GM21367 (cell line): ENCODE measurements around the gene CHN2.

Source experiments
- ATAC-seq: cut with Tn5 transposase; IDR thresholded peaks from one replicate; pipeline ENCODE4 v1.9.1; 2021; ENCODE audit not compliant: unreplicated experiment

Gene CHN2

GRCh38 chr7:29217113-29217512 is 22.5 kb downstream of the CHN2 start:
- no peak for ATAC-seq

GRCh38 chr7:29224726-29225125 is 30.2 kb downstream of the CHN2 start:
- ATAC-seq = no peak

DNA sequence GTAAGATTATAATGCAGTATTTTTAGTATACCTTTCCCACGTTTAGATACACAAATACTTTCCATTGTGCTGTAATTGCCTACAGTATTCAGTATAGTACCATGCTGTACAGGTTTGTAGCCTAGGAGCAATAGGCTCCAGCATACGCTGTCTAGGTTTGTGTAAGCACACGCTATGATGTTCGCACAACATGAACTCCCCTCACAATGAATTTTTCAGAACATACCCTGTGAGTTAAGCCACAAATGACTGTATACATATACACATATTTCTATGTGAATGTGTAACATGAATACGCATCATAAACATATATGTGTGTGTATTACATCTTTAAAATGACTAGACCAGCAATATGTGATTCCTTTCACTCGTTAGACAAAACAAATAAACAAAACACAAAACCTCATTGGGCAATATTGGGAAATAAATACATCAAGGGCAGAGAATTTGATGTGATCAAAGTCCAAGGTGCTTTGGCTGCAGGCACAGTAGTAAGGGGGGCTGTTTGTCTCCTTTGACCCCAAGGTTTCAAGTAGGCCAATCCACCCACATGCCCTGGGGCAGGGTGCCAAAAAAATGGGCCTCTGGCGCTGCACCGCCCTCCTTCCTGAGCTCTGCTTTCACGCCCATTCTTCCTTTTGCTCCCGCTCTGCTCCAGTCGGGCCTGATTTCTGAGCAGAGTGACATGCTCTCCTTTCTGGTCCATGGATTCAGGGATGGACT is 33.9 kb downstream of the CHN2 start:
- no peak for ATAC-seq

DNA sequence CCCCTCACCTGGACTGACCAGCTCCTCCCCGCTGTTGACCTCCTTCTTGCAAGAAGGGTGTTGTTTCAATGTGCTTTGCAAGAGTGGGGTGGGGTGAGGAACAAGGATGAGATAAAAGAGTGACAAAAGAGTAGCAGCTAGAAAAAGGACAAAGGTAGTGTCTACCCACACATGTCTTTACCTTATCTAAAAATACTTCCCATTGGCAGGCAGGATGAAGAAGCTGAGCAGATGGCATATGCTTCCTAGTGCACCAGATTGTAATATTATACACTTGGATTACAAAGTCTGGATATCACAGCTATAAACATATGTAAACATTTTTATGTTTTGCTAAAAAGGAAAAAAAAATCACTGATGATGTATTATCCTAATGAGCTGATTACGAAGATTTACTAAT is 34.5 kb downstream of the CHN2 start:
- ATAC-seq = no peak

DNA sequence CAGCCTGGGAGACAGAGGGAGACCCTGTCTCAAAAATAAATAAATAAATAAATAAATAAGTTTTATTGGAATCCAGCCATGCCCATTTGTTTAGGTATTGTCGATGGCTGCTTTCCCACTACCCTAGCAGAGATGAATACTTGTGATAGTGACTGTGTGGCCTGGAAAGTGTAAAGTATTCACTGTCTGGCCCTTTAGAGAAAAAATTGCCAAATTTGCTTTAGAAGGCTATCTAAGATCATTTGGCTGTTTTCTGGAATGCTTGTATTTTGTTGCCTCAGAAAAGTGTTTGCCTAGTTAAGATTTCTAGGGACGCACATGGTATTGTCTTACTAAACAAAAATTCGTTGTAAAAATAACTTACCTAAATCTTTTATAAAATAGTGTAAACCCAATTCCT is 35.4 kb downstream of the CHN2 start:
- ATAC-seq = no peak

- no peak for ATAC-seq
Measured at GRCh38 chr7:29230871-29231345, 36.3 kb downstream of the CHN2 start.

GRCh38 chr7:29231671-29232232 is 37.2 kb downstream of the CHN2 start:
- ATAC-seq = no peak

DNA sequence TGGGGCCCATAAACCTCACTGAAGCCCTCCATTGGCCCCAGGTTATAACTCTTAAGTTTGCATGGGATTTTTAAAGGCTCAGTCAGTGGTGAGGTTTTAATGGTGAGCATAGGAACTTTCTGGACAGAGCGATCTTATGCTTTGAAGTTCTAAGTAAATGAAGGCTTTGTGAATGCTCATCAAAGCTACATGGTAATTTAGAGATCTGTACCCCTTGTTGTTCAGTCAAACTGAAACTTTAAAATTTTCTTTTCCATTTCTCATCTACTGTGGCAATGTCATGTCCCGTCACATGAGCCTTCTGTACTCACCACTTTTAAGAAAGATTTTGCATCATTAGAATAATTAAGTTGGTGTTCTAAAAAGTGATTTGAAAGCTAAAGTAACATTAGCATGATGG is 39.9 kb downstream of the CHN2 start:
- no peak for ATAC-seq

- no peak for ATAC-seq
Measured at GRCh38 chr7:29236071-29236580, 41.6 kb downstream of the CHN2 start.

DNA sequence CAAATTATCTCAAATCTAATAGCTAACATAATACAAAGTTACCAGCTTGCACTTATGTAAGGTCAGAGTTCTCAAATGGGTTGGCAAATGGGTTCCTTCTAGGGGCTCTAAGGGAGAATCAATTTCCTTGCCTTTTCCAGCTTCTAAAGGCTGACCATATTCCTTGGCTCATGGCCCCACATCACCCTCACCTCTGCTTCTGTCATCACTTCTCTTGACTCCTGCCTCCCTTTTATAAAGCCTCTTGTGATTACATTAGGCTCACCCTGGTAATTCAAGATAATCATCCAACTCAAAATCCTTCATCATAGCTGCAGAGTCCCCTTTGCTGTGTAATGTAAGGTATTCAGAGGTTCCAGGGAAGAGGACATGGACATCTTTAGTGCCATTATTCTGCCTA is 42.1 kb downstream of the CHN2 start:
- ATAC-seq = no peak

DNA sequence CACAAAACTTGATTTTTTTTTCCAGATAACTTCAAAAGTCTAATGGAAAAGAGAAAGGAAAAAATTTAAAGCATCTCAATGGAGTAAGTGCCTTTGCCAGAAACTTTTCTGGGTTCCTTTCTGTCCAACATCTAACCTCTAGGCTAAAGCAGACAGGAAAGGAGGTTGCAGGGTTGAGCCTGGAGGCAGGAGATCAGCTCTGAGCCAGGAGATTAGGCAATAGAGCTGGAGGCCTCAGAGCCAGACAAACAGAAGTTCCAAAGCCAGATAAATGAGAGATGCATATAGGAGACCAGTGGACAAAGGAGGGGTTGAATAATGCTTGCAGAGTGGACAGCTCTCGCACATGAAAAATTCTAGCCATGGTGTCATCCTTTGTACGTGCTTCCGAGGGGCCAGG is 42.9 kb downstream of the CHN2 start:
- ATAC-seq = no peak

DNA sequence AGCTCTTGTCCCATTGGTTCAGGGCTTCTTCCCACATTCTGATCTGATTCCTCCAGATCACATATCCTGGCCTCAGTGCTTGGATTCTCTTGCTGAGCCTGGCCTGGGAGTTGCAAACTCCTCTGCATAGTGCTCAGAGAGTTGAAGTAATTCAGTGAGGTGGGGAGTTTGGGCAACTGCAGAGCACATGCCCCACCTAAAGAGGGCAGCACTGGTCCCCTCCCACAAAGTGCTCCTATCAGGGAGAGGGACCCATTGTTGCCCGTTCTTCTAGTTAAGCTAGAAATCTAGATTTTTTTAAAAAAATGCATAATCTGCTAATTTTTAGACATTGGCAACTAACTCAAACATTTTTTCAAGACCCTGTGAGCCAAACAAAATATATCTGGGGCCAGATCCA is 45.1 kb downstream of the CHN2 start:
- ATAC-seq = no peak

DNA sequence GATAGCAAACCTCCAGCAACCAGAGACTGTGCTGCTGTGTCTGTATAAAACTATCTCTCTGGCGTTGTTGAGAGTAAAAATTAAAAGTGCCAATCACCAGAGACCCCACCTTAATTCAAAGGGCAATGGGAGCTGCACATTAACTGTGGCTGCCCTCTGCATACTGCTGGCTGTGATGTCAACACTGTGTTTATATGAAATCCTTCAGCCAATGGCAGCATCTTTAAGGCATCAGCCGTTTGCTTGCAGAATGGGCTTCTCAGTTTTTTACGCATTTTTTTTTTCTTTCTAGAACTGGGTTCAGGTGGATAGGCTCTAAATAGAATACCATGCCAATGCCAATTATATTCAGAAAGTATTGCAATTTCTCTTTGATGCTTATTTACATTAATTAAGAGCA is 47.7 kb downstream of the CHN2 start:
- no peak for ATAC-seq

DNA sequence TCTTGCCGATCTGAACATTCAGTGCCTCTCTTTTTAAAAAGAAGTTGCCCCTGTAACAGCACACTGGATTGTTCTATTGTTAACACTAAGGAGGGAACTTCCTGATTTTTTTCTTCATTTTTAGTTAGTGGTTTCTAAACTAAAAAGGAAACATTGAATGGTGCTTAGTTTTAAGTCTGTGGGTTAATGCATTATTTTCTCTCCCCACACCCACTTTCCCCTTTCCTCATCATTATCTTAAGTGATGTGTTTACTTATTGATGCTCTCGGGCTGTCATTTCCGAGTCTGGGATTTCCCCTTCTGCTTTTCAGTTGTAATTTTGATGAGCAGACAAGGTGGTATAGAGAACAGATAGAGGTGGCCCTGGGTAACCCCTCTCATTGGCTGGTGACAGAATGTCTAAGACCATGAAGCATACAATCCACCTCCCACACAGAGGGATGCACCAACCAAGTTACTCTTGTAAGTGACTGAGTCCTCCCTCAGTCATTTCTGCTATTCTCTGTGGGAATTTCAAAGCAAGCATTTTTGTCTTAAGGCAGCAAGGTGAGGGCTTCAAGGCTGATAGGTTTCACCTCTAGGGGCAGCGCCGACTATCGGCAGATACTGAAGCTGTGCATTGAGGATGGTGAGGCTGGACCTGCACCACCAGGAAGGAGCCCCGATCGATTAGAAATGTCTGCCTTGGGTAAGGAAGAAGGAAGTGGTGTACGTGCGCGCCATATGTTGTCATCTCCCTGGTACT is 49.5 kb downstream of the CHN2 start:
- ATAC-seq = no peak

GRCh38 chr7:29247224-29247962 is 52.8 kb downstream of the CHN2 start:
- ATAC-seq = no peak

DNA sequence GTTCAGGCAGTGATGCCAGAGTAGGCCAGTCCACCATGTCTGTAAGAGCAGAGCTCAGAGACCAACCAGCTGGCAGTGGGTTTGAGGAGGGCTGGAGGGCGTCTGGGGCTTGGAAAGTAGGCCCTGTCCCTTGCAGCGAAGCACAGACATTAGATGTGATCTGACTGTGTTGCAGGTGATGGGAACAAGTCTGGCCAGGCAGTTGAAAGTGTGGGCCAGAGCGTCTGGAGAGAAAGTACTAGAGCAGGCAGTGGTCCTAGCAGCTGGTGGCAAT is 53.3 kb downstream of the CHN2 start:
- no peak for ATAC-seq

GRCh38 chr7:29248713-29249382 is 54.3 kb downstream of the CHN2 start:
- no peak for ATAC-seq

DNA sequence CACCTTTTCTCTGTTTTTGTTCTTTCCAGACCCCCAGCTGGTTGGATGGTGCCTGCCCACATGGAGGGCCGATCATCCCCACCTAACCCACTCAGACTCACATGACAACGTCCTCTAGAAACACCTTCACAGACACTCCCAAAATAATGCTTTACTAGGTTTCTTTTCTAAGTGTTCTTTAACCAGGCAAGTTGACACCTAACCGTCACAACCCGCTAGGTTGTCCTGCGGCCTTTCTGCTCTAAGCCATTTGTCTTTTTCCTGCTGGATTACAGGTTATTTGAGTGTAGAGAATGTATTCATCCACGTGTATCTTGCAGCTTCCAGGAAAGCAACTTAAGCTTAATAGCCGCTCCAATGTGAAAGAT is 54.8 kb downstream of the CHN2 start:
- no peak for ATAC-seq

- ATAC-seq = no peak
Measured at GRCh38 chr7:29249860-29250259, 55.3 kb downstream of the CHN2 start.

DNA sequence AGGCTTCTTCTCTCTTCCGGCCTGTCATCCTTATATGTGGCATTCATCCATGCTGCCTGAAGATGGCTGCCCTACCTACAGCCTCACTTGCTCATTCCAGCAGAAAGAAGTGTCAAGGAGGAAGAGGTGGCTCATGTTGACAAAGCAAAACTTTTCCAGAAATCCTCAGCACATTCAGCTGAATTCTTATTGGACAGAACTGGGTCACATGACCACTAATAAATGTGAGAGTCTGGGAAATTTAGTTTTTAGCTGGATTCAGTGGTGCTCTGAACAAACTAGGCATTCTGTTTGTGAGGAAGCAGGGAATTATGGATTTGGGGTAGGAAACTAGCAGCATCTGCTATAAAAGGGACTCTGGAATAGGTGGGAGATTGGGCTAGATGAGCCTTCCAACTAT is 58.6 kb downstream of the CHN2 start:
- no peak for ATAC-seq

DNA sequence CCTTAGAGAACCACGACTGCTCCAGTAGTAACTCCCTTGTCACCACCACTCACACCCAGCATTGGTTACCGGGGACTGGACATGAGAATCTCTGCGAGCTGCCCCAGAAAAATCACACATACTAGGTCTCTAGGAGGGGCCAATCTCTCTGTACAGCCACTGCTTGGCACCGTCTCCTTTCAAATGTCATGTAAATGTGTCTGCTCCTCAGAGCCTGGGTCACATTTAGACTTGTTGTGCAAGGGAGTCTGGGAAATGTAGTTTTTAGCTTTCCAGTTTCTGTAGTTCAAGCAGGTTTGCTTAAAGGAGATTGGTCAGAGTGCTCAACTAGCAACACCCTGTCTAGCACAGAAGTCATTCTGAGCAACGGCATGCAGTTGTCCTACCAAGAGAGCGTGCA is 60.0 kb downstream of the CHN2 start:
- ATAC-seq = no peak
